ENCODE measurements around the gene ARMC5. TPM values are rescaled to one million over a fixed set of nuclear protein-coding genes. Genes with fewer than 3 reads are reported as not detected.

ARMC5 gene
- total and polyA plus RNA-seq, 9 donors = 2.2 to 16.1 (median 11.0) TPM

- H3K36me3 ChIP-seq = no peaks in the 10 kb centered on the region
- H3K27me3 ChIP-seq = no peaks in the 10 kb centered on the region
- WGBS, 3 donors = 1 to 2% (median 2%) methylated on average over 12 of the region's 12 CpGs
- peak overlapping the region; percentile 52 to 92 for H3K27ac ChIP-seq
- H3K9me3 ChIP-seq = no peaks in the 10 kb centered on the region
- H3K4me3 ChIP-seq = peak overlapping the region; percentile 85
- peaks cover 2% of the 10 kb centered on the region for H3K4me1 ChIP-seq (ENCODE audit: insufficient read depth)
- TF ChIP-seq EP300 (IDR thresholded peaks at IDR 0.05) = no peak
- no peak for TF ChIP-seq POLR2A (IDR thresholded peaks at IDR 0.05)
- no peak for TF ChIP-seq CTCF (IDR thresholded peaks at IDR 0.05)
- DNase-seq = no peak
- intact Hi-C loops (cut with DNase I) = loop anchor here in 1 of 4 donors (10.0 kb wide), 1 partner anchor 197 kb away; no protein-coding TSS in a partner anchor
Measured at GRCh38 chr16:31507617-31507928, 48.3 kb downstream of the ARMC5 start.

- TF ChIP-seq POLR2A (IDR thresholded peaks at IDR 0.05) (peak; percentile 87), EP300 (IDR thresholded peaks at IDR 0.05) (no peak), CTCF (IDR thresholded peaks at IDR 0.05) (peak in 1 of 3 donors; percentile 27)
- intact Hi-C loops (cut with DNase I) = loop anchor here in 1 of 4 donors (2.0 to 10.0 kb wide), 2 partner anchors 47 to 197 kb away; no protein-coding TSS in a partner anchor
- no peaks in the 10 kb centered on the region for H3K36me3 ChIP-seq
- no peaks in the 10 kb centered on the region for H3K27me3 ChIP-seq
- WGBS, 3 donors = 0 to 1% (median 0%) methylated on average over 60 to 65 of the region's 65 CpGs
- H3K27ac ChIP-seq = peak within 1 kb of the TSS; percentile 52 to 92
- H3K4me1 ChIP-seq (ENCODE audit: insufficient read depth) = peaks cover 2% of the 10 kb centered on the region
- DNase-seq = peak; percentile 89 to 94 (median 91)
- H3K4me3 ChIP-seq = peak within 1 kb of the TSS; percentile 85
- no peaks in the 10 kb centered on the region for H3K9me3 ChIP-seq
Measured at GRCh38 chr16:31507929-31508705, 48.8 kb downstream of the ARMC5 start, which contains the start of gene RUSF1. TSS of gene RUSF1 (minus strand) at chr16:31508391. CDS start at chr16:31508373, 18 bp downstream.

- DNase-seq = no peak
- Histone ChIP-seq H3K36me3 (no peaks in the 10 kb centered on the region), H3K4me1 (ENCODE audit: insufficient read depth) (peaks cover 2% of the 10 kb centered on the region), H3K27me3 (no peaks in the 10 kb centered on the region), H3K4me3 (peak overlapping the region; percentile 85), H3K27ac (peak overlapping the region; percentile 52 to 92), H3K9me3 (no peaks in the 10 kb centered on the region)
- TF ChIP-seq CTCF (IDR thresholded peaks at IDR 0.05) = no peak
- TF ChIP-seq POLR2A (IDR thresholded peaks at IDR 0.05) = no peak
- TF ChIP-seq EP300 (IDR thresholded peaks at IDR 0.05) = no peak
- intact Hi-C loops (cut with DNase I) = loop anchor here in 1 of 4 donors (2.0 to 10.0 kb wide), 2 partner anchors 48 to 196 kb away; no protein-coding TSS in a partner anchor
- WGBS, 3 donors = 2 to 6% (median 3%) methylated on average over 6 of the region's 6 CpGs
Measured at GRCh38 chr16:31508706-31509195, 49.5 kb downstream of the ARMC5 start.

DNA sequence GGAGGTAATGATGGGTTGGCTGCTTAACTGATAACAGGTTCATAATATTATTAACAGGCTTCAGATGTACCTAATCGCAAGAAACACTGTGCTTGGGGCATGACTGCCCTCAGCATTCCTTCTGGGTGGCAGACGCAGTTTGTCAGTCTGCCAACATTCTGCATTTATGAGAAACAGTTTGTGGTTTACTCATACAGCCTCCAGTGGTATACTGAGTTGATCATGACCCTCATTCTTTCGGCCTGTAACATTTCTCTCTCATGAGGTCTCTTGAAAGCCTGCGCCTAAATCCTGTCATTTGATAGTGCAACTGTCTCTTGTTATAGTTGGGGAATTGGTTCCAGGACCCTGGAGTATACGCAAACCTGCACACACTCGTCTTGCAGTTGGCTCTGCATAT, 53.8 kb downstream of the ARMC5 start:
- Histone ChIP-seq H3K27me3 (no peaks in the 10 kb centered on the region), H3K9me3 (no peaks in the 10 kb centered on the region), H3K36me3 (no peaks in the 10 kb centered on the region), H3K4me3 (no peak overlapping the region), H3K4me1 (ENCODE audit: insufficient read depth) (peaks cover 2% of the 10 kb centered on the region), H3K27ac (no peak overlapping the region)
- TF ChIP-seq POLR2A (IDR thresholded peaks at IDR 0.05) (no peak), CTCF (IDR thresholded peaks at IDR 0.05) (no peak), EP300 (IDR thresholded peaks at IDR 0.05) (no peak)
- DNase-seq = no peak
- intact Hi-C loops (cut with DNase I) = loop anchor here in 1 of 4 donors (10.0 kb wide), 1 partner anchor 318 kb away; no protein-coding TSS in a partner anchor
- WGBS, 3 donors = 71 to 81% (median 72%) methylated on average over 6 of the region's 6 CpGs
